Activated T-cell treated with anti-CD3 and anti-CD28 coated beads, Interleukin-2, amount 50 U/mL, for 4 hours (primary cell): ENCODE measurements around the gene DLG2. TPM values are rescaled to one million over a fixed set of nuclear protein-coding genes. Genes with fewer than 3 reads are reported as not detected.
"Not testable (repeated sequence)": the region's sequence is repeated elsewhere in the genome, so short reads cannot be mapped to it uniquely, and the experiment has no call there.

Source experiments
- ATAC-seq, 2 donors: fragments of 200-7000 bp; cut with Tn5 transposase; one replicate each; pipeline ENCODE4 v1.10.0; 2021
- DNase-seq: peaks from one replicate; pipeline ENCODE4 v3.0.0-alpha.2; 2020
- H3K27me3 Mint-ChIP-seq: one replicate; pipeline ENCODE4 v1.8.0; 2021; ENCODE audit warnings: low read depth, mixed read lengths
- H3K36me3 Mint-ChIP-seq: one replicate; pipeline ENCODE4 v1.8.0; 2022; ENCODE audit warnings: mixed read lengths; ENCODE audit not compliant: insufficient read depth
- H3K4me1 Mint-ChIP-seq: one replicate; pipeline ENCODE4 v1.8.0; 2021; ENCODE audit warnings: low read depth, mixed read lengths
- H3K4me3 Mint-ChIP-seq: one replicate; pipeline ENCODE4 v1.8.0; 2021; ENCODE audit warnings: mild to moderate bottlenecking, moderate library complexity, mixed read lengths
- H3K9me3 Mint-ChIP-seq: one replicate; pipeline ENCODE4 v1.8.0; 2021; ENCODE audit warnings: mixed read lengths
- total RNA-seq, 3 donors: library from RNA; stranded (reverse); gene quantifications; one replicate each; pipeline ENCODE4 v1.2.1, GENCODE V29; 2021

DLG2 gene
- total RNA-seq, 3 donors from 2014 or later: 0.54 to 1.3 (median 0.58) TPM

GRCh38 chr11:84866922-84867321 lies 760.2 kb downstream of the DLG2 start:
- Mint-ChIP-seq H3K4me3 (no peak overlapping the region), H3K4me1 (no peaks in the 10 kb centered on the region), H3K36me3 (no peaks in the 10 kb centered on the region), H3K9me3 (peaks cover 40% of the 10 kb centered on the region), H3K27me3 (no peaks in the 10 kb centered on the region)
- DNase-seq (no peak), ATAC-seq (no peak)

DNA sequence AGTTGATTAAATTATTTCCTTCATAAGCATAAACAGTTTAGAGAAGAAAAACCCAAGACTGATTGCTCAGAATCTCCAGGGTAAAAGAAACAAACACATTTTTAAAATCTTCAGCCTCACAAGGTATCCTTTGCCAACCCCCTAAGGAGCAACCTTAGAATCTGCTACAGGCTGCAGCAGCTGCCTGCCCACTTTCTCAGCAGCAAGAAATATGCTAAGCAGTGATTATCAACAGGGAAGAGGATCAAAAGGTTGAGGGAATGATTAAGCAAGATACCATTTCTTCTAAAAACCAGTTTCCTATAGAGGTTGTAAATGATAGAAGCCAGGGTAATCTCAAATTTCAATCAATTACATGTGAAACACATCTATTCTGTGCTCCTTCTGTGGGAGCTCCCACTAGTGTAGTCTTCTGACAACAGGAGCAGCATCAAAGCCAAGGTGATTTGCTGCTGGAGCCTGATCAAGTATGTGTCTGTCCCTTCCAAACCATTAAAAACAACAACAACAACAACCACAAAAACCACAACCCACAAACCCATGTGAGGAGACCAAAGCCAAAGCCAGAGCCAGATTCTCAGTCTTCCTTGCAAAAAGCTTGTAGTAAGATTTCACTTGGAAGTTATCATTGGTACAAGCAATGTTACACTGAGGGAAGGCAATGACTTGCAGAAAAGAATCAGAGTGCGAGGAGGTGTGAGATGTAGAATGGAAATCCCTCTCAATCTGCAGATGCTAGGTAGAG lies 761.2 kb downstream of the DLG2 start:
- Mint-ChIP-seq H3K36me3 (no peaks in the 10 kb centered on the region), H3K27me3 (no peaks in the 10 kb centered on the region), H3K9me3 (peaks cover 40% of the 10 kb centered on the region), H3K4me1 (no peaks in the 10 kb centered on the region), H3K4me3 (no peak overlapping the region)
- no peak for DNase-seq
- no peak for ATAC-seq

DNA sequence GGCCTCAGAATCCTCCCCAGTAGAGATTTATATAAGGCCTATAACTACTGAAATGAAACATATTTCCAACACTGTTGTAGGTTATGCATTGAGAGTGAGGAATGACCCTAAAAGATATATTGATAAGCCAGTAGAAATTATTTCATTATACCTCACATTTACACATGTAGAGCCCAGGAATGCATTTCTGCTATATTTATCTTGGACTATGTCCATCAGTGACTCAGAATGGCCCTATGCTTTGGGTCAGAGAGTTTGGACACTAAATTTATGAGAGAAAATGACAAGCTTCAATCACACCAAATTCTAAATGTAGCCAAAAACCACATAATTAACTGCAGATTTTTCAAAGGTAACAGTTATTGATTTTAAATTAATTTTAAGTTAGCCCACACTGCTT lies 761.9 kb downstream of the DLG2 start:
- Mint-ChIP-seq H3K9me3 (peaks cover 35% of the 10 kb centered on the region), H3K36me3 (no peaks in the 10 kb centered on the region)

GRCh38 chr11:84857746-84858145 lies 769.4 kb downstream of the DLG2 start:
- ATAC-seq (no peak), DNase-seq (no peak)

More for the DNA sequence above, 761.9 kb downstream of the DLG2 start:
- no peak for DNase-seq
- no peak for ATAC-seq
- Mint-ChIP-seq H3K4me1 (no peaks in the 10 kb centered on the region), H3K27me3 (no peaks in the 10 kb centered on the region), H3K4me3 (no peak overlapping the region)

DNA sequence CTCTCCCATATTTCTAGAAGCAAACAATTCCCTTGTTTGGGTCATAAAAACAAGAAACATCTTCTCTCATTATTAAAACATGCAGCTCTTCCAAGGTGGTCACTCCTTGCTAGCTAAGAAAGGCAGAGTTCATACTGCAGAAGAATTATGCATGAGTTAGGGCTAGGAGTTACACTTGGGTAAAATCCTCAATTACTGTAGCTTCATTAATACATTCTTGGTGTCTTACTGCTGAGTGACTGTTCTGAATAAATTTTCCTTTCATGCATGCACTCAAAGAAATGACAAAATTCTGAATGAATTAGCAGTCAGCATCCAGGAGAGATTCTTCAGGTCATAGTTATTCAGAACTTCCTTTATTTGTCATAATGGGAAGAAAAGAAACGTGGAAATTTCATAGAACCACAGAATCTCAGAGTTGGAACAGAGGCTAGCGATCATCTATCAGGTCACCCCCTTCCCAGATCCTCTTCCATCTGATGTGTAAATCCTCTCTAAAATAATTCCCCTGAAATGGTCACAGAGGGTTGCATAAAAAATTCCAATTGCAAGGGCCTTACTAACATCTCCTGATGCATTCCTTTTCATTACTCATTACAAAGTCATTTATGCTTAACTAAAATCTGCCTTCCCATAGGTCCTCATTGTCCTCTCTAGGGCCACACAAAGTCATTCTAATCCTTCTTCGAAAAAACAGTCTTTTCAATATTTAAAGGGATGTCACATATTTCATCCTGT lies 771.5 kb downstream of the DLG2 start:
- no peak for ATAC-seq
- Mint-ChIP-seq H3K4me1 (no peaks in the 10 kb centered on the region), H3K36me3 (no peaks in the 10 kb centered on the region), H3K9me3 (peaks cover 20% of the 10 kb centered on the region), H3K4me3 (no peak overlapping the region), H3K27me3 (no peaks in the 10 kb centered on the region)
- no peak for DNase-seq

More at GRCh38 chr11:84857746-84858145, 769.4 kb downstream of the DLG2 start:
- Mint-ChIP-seq H3K27me3 (no peaks in the 10 kb centered on the region), H3K4me1 (no peaks in the 10 kb centered on the region), H3K4me3 (no peak overlapping the region), H3K9me3 (peaks cover 14% of the 10 kb centered on the region), H3K36me3 (no peaks in the 10 kb centered on the region)

DNA sequence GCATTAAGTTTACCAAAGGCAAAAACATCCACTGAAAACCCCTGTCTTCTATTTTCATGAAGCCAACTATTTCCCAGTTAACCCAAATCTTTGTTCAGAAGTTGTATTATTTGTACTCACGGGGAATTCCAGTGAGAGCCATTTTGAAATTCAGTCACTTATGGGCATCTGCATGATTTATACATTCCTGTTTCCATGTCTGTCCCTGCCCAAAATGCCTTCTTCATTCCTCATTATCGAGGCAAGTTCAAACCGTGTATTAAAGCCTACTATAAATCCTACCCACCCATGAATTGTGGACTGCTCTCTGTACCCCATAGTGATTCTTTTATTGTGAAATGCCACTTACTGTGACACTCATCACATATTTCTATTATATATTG lies 772.7 kb downstream of the DLG2 start:
- Mint-ChIP-seq H3K4me1 (no peaks in the 10 kb centered on the region), H3K4me3 (no peak overlapping the region), H3K27me3 (no peaks in the 10 kb centered on the region), H3K9me3 (peaks cover 20% of the 10 kb centered on the region), H3K36me3 (no peaks in the 10 kb centered on the region)
- ATAC-seq (no peak), DNase-seq (no peak)

DNA sequence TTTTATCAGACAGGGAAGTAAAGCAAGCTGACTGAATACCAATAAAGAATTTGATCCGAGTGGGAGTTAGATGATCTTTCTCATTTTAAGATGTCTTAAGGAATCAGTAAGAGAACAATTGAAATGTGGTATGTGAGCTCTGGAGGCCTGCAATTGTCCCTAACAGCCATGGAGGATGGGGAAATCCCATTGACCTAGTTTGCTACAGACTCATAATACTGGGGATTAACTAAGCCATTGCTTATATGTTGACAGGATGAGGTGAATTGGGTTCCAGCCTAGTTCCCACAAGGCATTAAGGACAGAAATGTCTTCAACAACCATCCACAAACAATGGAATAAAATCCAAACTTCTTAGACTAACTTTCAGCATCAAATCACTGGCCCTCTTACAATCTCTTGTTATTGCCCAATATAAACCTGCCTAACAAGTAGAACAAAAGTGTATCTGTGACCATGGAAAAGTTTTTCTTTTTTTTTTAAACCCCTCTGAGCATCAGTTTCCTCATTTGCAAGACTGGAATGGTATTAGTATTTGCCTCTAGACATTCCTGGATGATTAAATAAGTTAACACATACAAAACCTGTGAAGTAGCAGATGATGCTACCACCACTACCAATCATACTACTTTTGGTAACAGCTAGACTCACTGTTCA lies 773.2 kb downstream of the DLG2 start:
- Mint-ChIP-seq H3K4me1 (no peaks in the 10 kb centered on the region), H3K9me3 (peaks cover 20% of the 10 kb centered on the region), H3K4me3 (no peak overlapping the region), H3K36me3 (no peaks in the 10 kb centered on the region), H3K27me3 (no peaks in the 10 kb centered on the region)
- ATAC-seq (no peak), DNase-seq (no peak)

GRCh38 chr11:84847842-84848241 lies 779.3 kb downstream of the DLG2 start:
- peaks cover 20% of the 10 kb centered on the region for H3K9me3 Mint-ChIP-seq
- ATAC-seq: no peak
- H3K4me1 Mint-ChIP-seq: no peaks in the 10 kb centered on the region
- no peak for DNase-seq
- no peaks in the 10 kb centered on the region for H3K36me3 Mint-ChIP-seq
- H3K4me3 Mint-ChIP-seq: no peak overlapping the region
- no peaks in the 10 kb centered on the region for H3K27me3 Mint-ChIP-seq

- H3K4me3 Mint-ChIP-seq, ATAC-seq, H3K36me3 Mint-ChIP-seq, H3K9me3 Mint-ChIP-seq, DNase-seq, H3K27me3 Mint-ChIP-seq, H3K4me1 Mint-ChIP-seq: not testable (repeated sequence)
These were observed 786.9 kb downstream of the DLG2 start for GRCh38 chr11:84840201-84840600.

- DNase-seq (no peak), ATAC-seq (no peak)
- Mint-ChIP-seq H3K36me3 (no peaks in the 10 kb centered on the region), H3K27me3 (no peaks in the 10 kb centered on the region), H3K4me3 (no peak overlapping the region), H3K4me1 (no peaks in the 10 kb centered on the region), H3K9me3 (peaks cover 7% of the 10 kb centered on the region)
These were observed 789.6 kb downstream of the DLG2 start for GRCh38 chr11:84837402-84838069.

- H3K9me3 Mint-ChIP-seq: peaks cover 7% of the 10 kb centered on the region
- H3K4me1 Mint-ChIP-seq: no peaks in the 10 kb centered on the region
- no peak overlapping the region for H3K4me3 Mint-ChIP-seq
- DNase-seq (no peak), ATAC-seq (no peak)
- no peaks in the 10 kb centered on the region for H3K27me3 Mint-ChIP-seq
- no peaks in the 10 kb centered on the region for H3K36me3 Mint-ChIP-seq
These were observed 790.8 kb downstream of the DLG2 start for GRCh38 chr11:84836371-84836770.

DNA sequence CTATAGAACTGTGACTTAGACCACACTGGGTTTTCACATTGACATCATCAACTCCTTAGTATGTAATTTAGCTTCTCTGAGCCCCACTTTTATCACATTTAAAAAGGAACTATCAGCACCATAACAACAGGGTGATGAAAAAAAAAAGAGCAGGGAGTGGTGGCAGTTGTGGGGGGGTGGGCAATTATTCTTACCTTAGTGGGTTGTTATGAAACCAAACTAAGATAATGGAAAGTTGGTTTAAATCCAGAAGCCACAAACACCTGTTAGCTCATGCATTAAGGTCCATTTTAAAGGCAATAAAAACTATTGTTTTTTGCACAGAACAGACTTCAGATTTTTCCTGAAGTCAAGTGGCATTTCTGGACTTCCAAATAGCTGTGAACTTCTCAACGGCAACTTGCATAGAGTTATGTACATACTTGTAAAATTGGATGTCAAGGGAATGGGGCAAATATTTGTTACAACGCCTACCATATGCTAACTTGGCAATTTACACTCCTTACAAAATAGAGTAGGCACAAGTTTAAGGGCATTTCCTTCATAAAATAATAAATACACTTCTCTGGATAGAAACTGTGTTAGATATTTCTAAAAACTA lies 793.6 kb downstream of the DLG2 start:
- Mint-ChIP-seq H3K4me1 (no peaks in the 10 kb centered on the region), H3K36me3 (no peaks in the 10 kb centered on the region), H3K9me3 (peaks cover 4% of the 10 kb centered on the region), H3K4me3 (no peak overlapping the region), H3K27me3 (no peaks in the 10 kb centered on the region)
- no peak for DNase-seq
- no peak for ATAC-seq

GRCh38 chr11:84830372-84830771 lies 796.8 kb downstream of the DLG2 start:
- ATAC-seq (no peak), DNase-seq (no peak)
- Mint-ChIP-seq H3K4me1 (no peaks in the 10 kb centered on the region), H3K27me3 (no peaks in the 10 kb centered on the region), H3K9me3 (peaks cover 16% of the 10 kb centered on the region), H3K36me3 (no peaks in the 10 kb centered on the region), H3K4me3 (no peak overlapping the region)

DNA sequence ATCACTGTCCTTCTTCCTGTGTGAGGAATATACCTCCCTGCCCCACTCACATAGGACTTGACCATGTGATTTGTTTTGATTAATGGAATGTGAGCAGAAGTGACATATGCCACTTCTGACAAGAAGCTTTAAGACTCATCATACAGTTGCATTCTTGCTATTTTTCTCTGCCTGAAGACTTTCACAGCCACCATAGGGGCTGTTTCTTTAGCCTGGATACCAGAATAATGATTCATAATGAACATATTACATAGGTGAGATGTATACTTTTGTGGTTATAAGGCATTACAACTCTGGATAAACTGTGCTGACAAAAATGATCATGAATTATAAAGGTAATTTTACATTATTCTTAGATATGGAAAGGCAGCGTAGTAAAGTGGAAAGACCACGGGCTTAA lies 798.0 kb downstream of the DLG2 start:
- Mint-ChIP-seq H3K36me3 (no peaks in the 10 kb centered on the region), H3K9me3 (peaks cover 16% of the 10 kb centered on the region), H3K4me1 (no peaks in the 10 kb centered on the region), H3K4me3 (no peak overlapping the region), H3K27me3 (no peaks in the 10 kb centered on the region)
- ATAC-seq (no peak), DNase-seq (no peak)
